Measurements from ENCODE around the gene LIN7C.

- TF ChIP-seq CTCF (IDR thresholded peaks at IDR 0.05), result no peak
- no peak for TF ChIP-seq EZH2 (IDR thresholded peaks at IDR 0.05; ENCODE audit: borderline replicate concordance, insufficient read depth, low read depth, low read length, poor library complexity, severe bottlenecking)
These were observed 40.9 kb downstream of the LIN7C start for GRCh38 chr11:27465629-27466028.
